AG09309 (cell line): ENCODE results near the gene GRK5.

ENCODE experiments used
- DNase-seq: peaks from one replicate; pipeline ENCODE4 v3.0.0-alpha.2; 2010; ENCODE audit warnings: low read depth
- H3K4me3 ChIP-seq: 2 replicates; pipeline ENCODE4 v1.5.1; 2011; ENCODE audit warnings: mild to moderate bottlenecking, low read depth, low read length, moderate library complexity; ENCODE audit not compliant: control insufficient read depth
- TF ChIP-seq, protein P1 (sequence below): IDR thresholded peaks from 2 replicates; pipeline ENCODE4 v1.5.1; 2011; ENCODE audit warnings: mild to moderate bottlenecking, low read depth, low read length, inconsistent platforms; ENCODE audit not compliant: insufficient read depth, control insufficient read depth; ENCODE audit errors: missing control alignments

GRK5 gene

DNA sequence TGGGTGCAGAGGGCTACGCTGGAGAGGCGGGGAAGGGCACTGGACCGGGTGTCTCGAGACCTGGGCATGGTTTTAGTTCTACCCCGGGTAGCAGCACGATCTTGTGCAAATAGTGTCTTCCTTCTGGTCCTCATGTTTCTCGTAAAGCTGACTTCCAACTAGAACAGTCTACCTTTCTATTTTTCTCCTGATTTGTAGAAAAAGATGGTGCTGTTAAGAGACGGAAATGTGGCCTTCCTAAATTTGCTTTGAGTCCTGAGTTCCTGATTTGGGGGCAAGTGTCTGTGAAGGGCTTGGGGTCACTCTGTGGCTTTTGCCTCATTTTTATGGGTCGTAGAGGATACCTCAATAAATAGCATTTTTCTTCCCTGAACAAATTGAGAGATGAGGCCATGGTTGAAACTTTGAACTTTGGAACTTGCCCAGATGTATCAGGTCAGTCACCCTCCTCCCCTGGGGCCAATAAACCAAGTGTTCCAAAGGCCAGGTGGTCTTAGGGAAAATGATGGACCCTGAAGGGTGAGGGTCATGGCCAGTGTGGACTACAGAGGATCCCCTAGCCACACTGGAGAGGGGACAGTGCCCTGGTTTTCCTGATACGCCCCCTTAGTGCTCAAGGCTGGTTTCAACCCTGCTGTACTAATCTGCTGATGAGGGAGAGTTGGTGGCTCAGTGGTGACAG, 45.2 kb downstream of the GRK5 start:
- TF ChIP-seq, protein P1, sequence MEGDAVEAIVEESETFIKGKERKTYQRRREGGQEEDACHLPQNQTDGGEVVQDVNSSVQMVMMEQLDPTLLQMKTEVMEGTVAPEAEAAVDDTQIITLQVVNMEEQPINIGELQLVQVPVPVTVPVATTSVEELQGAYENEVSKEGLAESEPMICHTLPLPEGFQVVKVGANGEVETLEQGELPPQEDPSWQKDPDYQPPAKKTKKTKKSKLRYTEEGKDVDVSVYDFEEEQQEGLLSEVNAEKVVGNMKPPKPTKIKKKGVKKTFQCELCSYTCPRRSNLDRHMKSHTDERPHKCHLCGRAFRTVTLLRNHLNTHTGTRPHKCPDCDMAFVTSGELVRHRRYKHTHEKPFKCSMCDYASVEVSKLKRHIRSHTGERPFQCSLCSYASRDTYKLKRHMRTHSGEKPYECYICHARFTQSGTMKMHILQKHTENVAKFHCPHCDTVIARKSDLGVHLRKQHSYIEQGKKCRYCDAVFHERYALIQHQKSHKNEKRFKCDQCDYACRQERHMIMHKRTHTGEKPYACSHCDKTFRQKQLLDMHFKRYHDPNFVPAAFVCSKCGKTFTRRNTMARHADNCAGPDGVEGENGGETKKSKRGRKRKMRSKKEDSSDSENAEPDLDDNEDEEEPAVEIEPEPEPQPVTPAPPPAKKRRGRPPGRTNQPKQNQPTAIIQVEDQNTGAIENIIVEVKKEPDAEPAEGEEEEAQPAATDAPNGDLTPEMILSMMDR, result no peak

DNA sequence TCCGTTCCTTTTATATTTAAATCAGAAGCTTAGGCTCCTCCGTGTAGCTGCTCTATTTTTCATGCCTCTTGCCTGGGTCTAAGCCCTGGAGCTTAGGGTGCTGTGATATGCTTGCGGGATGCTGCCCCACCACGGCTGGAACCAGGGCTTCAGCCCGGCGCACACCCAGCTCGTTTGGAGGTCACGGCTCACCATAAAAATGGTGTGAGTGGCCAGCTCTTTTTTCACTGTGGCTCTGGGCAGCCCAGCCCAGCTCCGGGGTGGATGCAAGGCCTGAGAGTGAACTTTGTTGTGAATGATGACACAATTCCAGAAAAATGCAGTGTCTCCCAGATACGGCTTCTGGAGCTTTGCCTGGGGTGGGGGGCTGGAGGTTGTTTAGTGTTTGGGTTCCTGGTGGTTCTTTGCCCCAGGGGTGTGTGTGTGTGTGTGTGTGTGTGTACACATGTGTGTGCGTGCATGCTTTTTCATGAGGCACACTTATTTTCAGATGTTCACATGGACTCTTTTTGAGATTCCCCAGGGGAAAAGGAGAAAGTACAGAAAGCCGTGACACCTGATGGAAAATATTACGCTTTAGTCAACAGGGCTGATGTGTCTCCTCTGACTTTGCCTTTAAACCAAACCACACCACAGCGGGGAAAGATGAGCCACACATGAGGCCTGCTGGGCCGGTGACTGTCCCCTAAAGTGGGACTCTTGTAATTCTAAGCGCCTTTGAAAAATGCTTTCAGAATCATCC, 46.2 kb downstream of the GRK5 start:
- H3K4me3 ChIP-seq, result no peak overlapping the region
- peak; percentile 85 for DNase-seq
- TF ChIP-seq, protein P1, result peak; percentile 17

More for the DNA sequence above, 45.2 kb downstream of the GRK5 start:
- no peak overlapping the region for H3K4me3 ChIP-seq
- DNase-seq, result no peak

DNA sequence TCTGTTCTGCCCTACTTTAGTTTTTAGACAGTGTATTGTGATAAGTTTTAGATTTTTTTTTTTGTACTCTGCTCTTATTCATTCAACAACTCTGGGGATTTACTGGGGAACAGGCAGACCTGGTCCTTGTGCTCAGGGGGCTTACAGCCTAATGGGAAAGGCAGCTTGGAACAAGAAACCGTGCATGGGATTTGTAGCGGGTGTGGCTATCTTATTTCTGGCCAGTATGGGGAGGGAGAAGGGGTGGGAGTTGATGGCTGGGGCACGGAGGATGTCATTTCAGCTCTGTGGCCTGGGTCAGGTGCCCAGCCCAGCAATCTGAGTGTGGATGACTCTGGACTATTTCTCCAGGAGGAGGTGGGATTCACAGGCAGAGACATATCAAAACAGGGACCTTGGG, 47.0 kb downstream of the GRK5 start:
- TF ChIP-seq, protein P1, result no peak
- no peak for DNase-seq
- H3K4me3 ChIP-seq, result no peak overlapping the region

DNA sequence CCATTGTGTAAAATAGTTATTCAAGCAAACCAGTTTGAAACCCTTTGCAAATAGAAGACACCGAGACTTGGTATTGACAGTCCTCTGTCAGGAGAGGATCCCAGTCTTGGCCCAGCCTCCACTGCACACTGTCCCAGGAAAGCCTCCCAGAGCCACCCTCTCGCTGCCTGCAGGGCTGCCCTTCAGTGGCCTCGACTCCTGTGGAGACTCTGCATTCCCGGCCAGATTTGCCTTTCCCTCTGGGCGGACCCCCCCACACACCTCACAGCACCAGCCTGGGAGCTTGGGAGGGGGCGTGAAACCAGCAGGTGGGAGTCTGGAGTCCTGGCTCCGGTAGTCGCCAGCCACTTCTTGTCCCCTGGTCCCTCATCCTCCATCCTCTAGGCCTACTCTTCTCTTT, 48.7 kb downstream of the GRK5 start:
- H3K4me3 ChIP-seq, result no peak overlapping the region
- no peak for DNase-seq
- TF ChIP-seq, protein P1, result no peak

DNA sequence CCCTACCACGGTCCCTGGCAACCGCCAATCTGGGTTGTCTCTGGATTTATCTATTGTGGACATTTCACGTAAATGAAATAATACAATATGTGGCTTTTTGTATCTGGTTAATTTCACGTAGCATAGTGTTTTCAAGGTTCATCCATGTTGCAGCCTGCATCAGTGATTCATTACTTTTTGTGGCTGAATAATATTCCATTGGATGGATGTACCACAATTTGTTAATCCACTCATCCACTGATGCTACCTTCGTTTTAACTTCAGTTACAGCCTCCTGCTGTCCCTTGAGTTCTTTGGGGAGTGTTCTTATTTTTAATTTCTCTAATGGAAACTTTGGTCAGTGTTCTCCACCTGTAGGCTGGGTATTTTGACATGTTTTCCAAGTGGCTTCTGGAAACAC, 49.5 kb downstream of the GRK5 start:
- no peak for DNase-seq
- TF ChIP-seq, protein P1, result no peak
- no peak overlapping the region for H3K4me3 ChIP-seq

DNA sequence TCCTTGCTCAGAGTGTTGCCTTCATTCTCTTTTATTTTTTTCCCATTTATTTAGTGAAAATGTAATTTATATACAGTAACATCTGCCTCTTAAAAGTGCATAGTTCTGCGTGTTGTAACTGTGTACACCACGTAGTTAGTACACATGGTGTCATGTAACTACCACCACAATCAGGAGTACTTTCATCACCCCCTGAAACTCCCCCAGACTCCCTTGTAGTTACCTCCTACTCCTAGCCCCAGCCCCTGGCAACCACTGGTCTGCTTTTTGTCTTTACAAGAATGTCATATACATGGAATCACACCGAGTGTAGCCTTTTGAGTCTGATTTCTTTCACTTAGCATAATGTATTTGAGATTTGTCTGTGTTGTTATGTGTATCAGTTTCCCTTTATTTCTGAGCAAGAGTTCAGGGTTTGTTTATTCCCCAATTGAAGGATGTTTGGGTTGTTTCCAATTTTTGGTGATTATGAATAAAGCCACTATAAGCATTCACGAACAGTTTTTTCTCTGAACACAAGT, 50.6 kb downstream of the GRK5 start:
- H3K4me3 ChIP-seq, result no peak overlapping the region
- DNase-seq, result no peak
- TF ChIP-seq, protein P1, result no peak
